Measurements from ENCODE around the gene HUNK. TPM values are rescaled to one million over a fixed set of nuclear protein-coding genes. Genes with fewer than 3 reads are reported as not detected.

Gene HUNK
- total and polyA plus RNA-seq, 7 donors = 0.71 to 2.6 (median 1.5) TPM

GRCh38 chr21:31974454-31974985, 101.7 kb downstream of the HUNK start:
- Histone ChIP-seq H3K4me1 (no peaks in the 10 kb centered on the region), H3K4me3 (no peak overlapping the region), H3K27me3 (no peaks in the 10 kb centered on the region), H3K9me3 (no peaks in the 10 kb centered on the region), H3K27ac (no peak overlapping the region), H3K36me3 (no peaks in the 10 kb centered on the region)
- DNase-seq = no peak
- TF ChIP-seq POLR2A (IDR thresholded peaks at IDR 0.05) (no peak), EP300 (IDR thresholded peaks at IDR 0.05) (no peak), CTCF (IDR thresholded peaks at IDR 0.05) (no peak), POLR2AphosphoS5 (IDR thresholded peaks at IDR 0.05) (no peak)
- intact Hi-C loops (cut with DNase I) = no loop called here
- WGBS, 2 donors = 55 to 85% methylated on average over 16 of the region's 16 CpGs

GRCh38 chr21:31975491-31975890, 102.7 kb downstream of the HUNK start:
- Histone ChIP-seq H3K36me3 (no peaks in the 10 kb centered on the region), H3K4me1 (no peaks in the 10 kb centered on the region), H3K4me3 (no peak overlapping the region), H3K9me3 (no peaks in the 10 kb centered on the region), H3K27ac (no peak overlapping the region), H3K27me3 (no peaks in the 10 kb centered on the region)
- no peak for TF ChIP-seq CTCF (IDR thresholded peaks at IDR 0.05)
- TF ChIP-seq POLR2A (IDR thresholded peaks at IDR 0.05) = no peak
- no peak for TF ChIP-seq POLR2AphosphoS5 (IDR thresholded peaks at IDR 0.05)
- no peak for TF ChIP-seq EP300 (IDR thresholded peaks at IDR 0.05)
- DNase-seq = no peak
- intact Hi-C loops (cut with DNase I) = no loop called here
- 93% methylated on average over 6 of the region's 6 CpGs for WGBS, 2 donors

- H3K27me3 ChIP-seq = no peaks in the 10 kb centered on the region
- no peaks in the 10 kb centered on the region for H3K9me3 ChIP-seq
- intact Hi-C loops (cut with DNase I) = no loop called here
- 94 to 97% methylated on average over 7 of the region's 7 CpGs for WGBS, 2 donors
- no peak for DNase-seq
- H3K36me3 ChIP-seq = no peaks in the 10 kb centered on the region
- H3K4me3 ChIP-seq = no peak overlapping the region
- no peak overlapping the region for H3K27ac ChIP-seq
- no peaks in the 10 kb centered on the region for H3K4me1 ChIP-seq
- TF ChIP-seq POLR2A (IDR thresholded peaks at IDR 0.05) = no peak
- no peak for TF ChIP-seq CTCF (IDR thresholded peaks at IDR 0.05)
- no peak for TF ChIP-seq EP300 (IDR thresholded peaks at IDR 0.05)
- TF ChIP-seq POLR2AphosphoS5 (IDR thresholded peaks at IDR 0.05) = no peak
These were observed 105.0 kb downstream of the HUNK start for GRCh38 chr21:31977816-31978215.

- Histone ChIP-seq H3K36me3 (no peaks in the 10 kb centered on the region), H3K27me3 (no peaks in the 10 kb centered on the region), H3K9me3 (no peaks in the 10 kb centered on the region), H3K4me1 (no peaks in the 10 kb centered on the region), H3K4me3 (no peak overlapping the region), H3K27ac (no peak overlapping the region)
- no peak for TF ChIP-seq POLR2AphosphoS5 (IDR thresholded peaks at IDR 0.05)
- no peak for TF ChIP-seq POLR2A (IDR thresholded peaks at IDR 0.05)
- no peak for TF ChIP-seq CTCF (IDR thresholded peaks at IDR 0.05)
- TF ChIP-seq EP300 (IDR thresholded peaks at IDR 0.05) = no peak
- no peak for DNase-seq
- 77 to 91% methylated on average over 4 of the region's 4 CpGs for WGBS, 2 donors
- intact Hi-C loops (cut with DNase I) = no loop called here
These were observed 110.3 kb downstream of the HUNK start for GRCh38 chr21:31983120-31983519.

- no peaks in the 10 kb centered on the region for H3K27me3 ChIP-seq
- no peak for DNase-seq
- WGBS, 2 donors = 95% methylated on average over 8 of the region's 8 CpGs
- intact Hi-C loops (cut with DNase I) = no loop called here
- no peak overlapping the region for H3K27ac ChIP-seq
- H3K36me3 ChIP-seq = no peaks in the 10 kb centered on the region
- no peak overlapping the region for H3K4me3 ChIP-seq
- H3K4me1 ChIP-seq = no peaks in the 10 kb centered on the region
- no peak for TF ChIP-seq EP300 (IDR thresholded peaks at IDR 0.05)
- no peak for TF ChIP-seq CTCF (IDR thresholded peaks at IDR 0.05)
- TF ChIP-seq POLR2A (IDR thresholded peaks at IDR 0.05) = no peak
- no peak for TF ChIP-seq POLR2AphosphoS5 (IDR thresholded peaks at IDR 0.05)
- H3K9me3 ChIP-seq = no peaks in the 10 kb centered on the region
These were observed 110.7 kb downstream of the HUNK start for GRCh38 chr21:31983554-31983953.

Data from sigmoid colon (tissue), 7 donors.